A673 (cell line): ENCODE measurements around the gene CIAO2A. TPM values are rescaled to one million over a fixed set of nuclear protein-coding genes. Genes with fewer than 3 reads are reported as not detected.

ENCODE experiments used
- Bru-seq: library from RNA; stranded (reverse); fragments of 400-500 nt; gene quantifications from one replicate; lab custom pipeline; 2021; lab: Mats Ljungman, UMichigan
- BruChase-seq, 2 experiments: library from RNA; stranded (reverse); fragments of 400-500 nt; gene quantifications; one replicate each; lab custom pipeline; 2021; lab: Mats Ljungman, UMichigan
- BruUV-seq: library from RNA; stranded (reverse); fragments of 400-500 nt; replicated peaks from 2 replicates; lab custom pipeline; 2021; lab: Mats Ljungman, UMichigan
- CTCF ChIA-PET: fragments of 300-600 bp; sonication (Branson Sonifier 250); formaldehyde crosslinking; loops from one replicate; lab custom pipeline; 2022; ENCODE audit warnings: antibody characterized with exemption; lab: Charles Lee
- POLR2A ChIA-PET: fragments of 300-600 bp; sonication (Branson Sonifier 250); formaldehyde crosslinking; loops from one replicate; lab custom pipeline; 2022; ENCODE audit warnings: antibody characterized with exemption; ENCODE audit not compliant: low non-redundant PET; lab: Charles Lee
- DNase-seq: peaks from one replicate; pipeline ENCODE4 v3.0.0-alpha.2; 2015; ENCODE audit warnings: low spot score
- H3K27ac ChIP-seq: fragments of 200-600 bp; sonication (generic); 2 replicates; pipeline ENCODE4 v1.5.1; 2016; ENCODE audit warnings: mixed run types, low read depth, mild to moderate bottlenecking, mixed read lengths, antibody characterized with exemption, low read length; ENCODE audit not compliant: poor library complexity, severe bottlenecking
- H3K27me3 ChIP-seq: fragments of 200-600 bp; sonication (generic); replicated peaks from 2 replicates; pipeline ENCODE4 v1.6.1; 2017; ENCODE audit warnings: mixed run types, low read depth, mild to moderate bottlenecking, mixed read lengths, antibody characterized with exemption, low read length; ENCODE audit not compliant: insufficient read depth, poor library complexity
- H3K36me3 ChIP-seq: fragments of 200-600 bp; sonication (generic); 2 replicates; pipeline ENCODE4 v1.6.1; 2016; ENCODE audit warnings: mixed run types, mild to moderate bottlenecking, mixed read lengths, antibody characterized with exemption, low read length; ENCODE audit not compliant: insufficient read depth, poor library complexity, severe bottlenecking
- H3K4me1 ChIP-seq: fragments of 200-600 bp; sonication (generic); 2 replicates; pipeline ENCODE4 v1.6.1; 2017; ENCODE audit warnings: mixed run types, mild to moderate bottlenecking, mixed read lengths, antibody characterized with exemption, low read length; ENCODE audit not compliant: insufficient read depth, poor library complexity, severe bottlenecking
- H3K4me3 ChIP-seq: fragments of 200-600 bp; sonication (generic); 2 replicates; pipeline ENCODE4 v1.5.1; 2016; ENCODE audit warnings: low read depth, mixed run types, mild to moderate bottlenecking, mixed read lengths, low read length; ENCODE audit not compliant: poor library complexity, severe bottlenecking
- H3K9me3 ChIP-seq: fragments of 200-600 bp; sonication (generic); 2 replicates; pipeline ENCODE4 v1.6.1; 2016; ENCODE audit warnings: mixed run types, low read depth, mild to moderate bottlenecking, mixed read lengths, antibody characterized with exemption, low read length; ENCODE audit not compliant: poor library complexity, severe bottlenecking
- CTCF ChIP-seq: fragments of 300-800, 200-600 bp; sonication (generic); conservative IDR thresholded peaks from 2 replicates; pipeline ENCODE4 v1.5.1; 2017; ENCODE audit warnings: low read depth, mild to moderate bottlenecking, antibody characterized with exemption, low read length, moderate library complexity, mixed read lengths
- EZH2 ChIP-seq: fragments of 200-600 bp; sonication (generic); IDR thresholded peaks from 2 replicates; pipeline ENCODE4 v1.6.1; 2017; ENCODE audit warnings: borderline replicate concordance, low read depth, mild to moderate bottlenecking, mixed read lengths, antibody characterized with exemption, low read length; ENCODE audit not compliant: poor library complexity, severe bottlenecking
- intact Hi-C: fragments of 100-400 bp; cut with micrococcal nuclease; formaldehyde crosslinking; loops from one replicate; pipeline ENCODE4 v1.10.0; 2022; ENCODE audit not compliant: unreplicated experiment
- long read RNA-seq: library from polyadenylated mRNA; stranded (forward); transcript quantifications from one replicate; pipeline ENCODE4 v2.0.0, GENCODE V29; 2022
- total RNA-seq: library from RNA; stranded (reverse); gene quantifications from 2 replicates; pipeline ENCODE4 v1.2.3, GENCODE V29; 2021

Gene CIAO2A
- total RNA-seq (75.3 and 75.6 TPM in 2 replicates), Bru-seq, nascent RNA (percentile 83 among the genes with signal in this experiment), BruChase-seq, experiment 1, labeled RNA remaining after a 2-hour chase (percentile 85 among the genes with signal in this experiment), BruChase-seq, experiment 2, labeled RNA remaining after a 6-hour chase (percentile 84 among the genes with signal in this experiment)
- long read RNA-seq, transcript CIAO2A-202 (4 exons, 826 nt) = minor isoform, 37 of 106 reads
- long read RNA-seq, transcript CIAO2A-201 (5 exons, 1,105 nt) = major isoform, 59 of 106 reads
- long read RNA-seq, partial matches to known transcripts = 0 of 106 reads
- long read RNA-seq, other reads (novel, unspliced or antisense) = 5 of 106 reads

GRCh38 chr15:64093627-64094417 is at the start of gene CIAO2A:
CIAO2A (minus strand) TSS chr15:64093838; CDS start chr15:64093768, 70 bp downstream.
- H3K27me3 ChIP-seq = no peaks in the 10 kb centered on the region
- H3K9me3 ChIP-seq = no peaks in the 10 kb centered on the region
- no peak for TF ChIP-seq CTCF
- no peak for TF ChIP-seq EZH2
- intact Hi-C loops = loop anchor here (2.0 kb wide), 1 partner anchor 59 kb away; no protein-coding TSS in a partner anchor
- BruUV-seq = no TSS peak
- peaks cover 43% of the 10 kb centered on the region for H3K4me1 ChIP-seq
- ChIA-PET POLR2A (interaction anchor here (0.6 to 0.7 kb wide), 3 partner anchors 13 to 58 kb away, joined by 3 to 19 read pairs (median 9); partner anchors contain the start of gene SNX22), CTCF (interaction anchor here (0.6 to 1.0 kb wide), 4 partner anchors 27 to 484 kb away, joined by 3 to 7 read pairs (median 6); partner anchors contain the start of gene DAPK2)
- H3K36me3 ChIP-seq = peaks cover 10% of the 10 kb centered on the region
- H3K27ac ChIP-seq = peak within 1 kb of the TSS; percentile 82
- peak; percentile 99 for DNase-seq
- peak within 1 kb of the TSS; percentile 71 for H3K4me3 ChIP-seq

GRCh38 chr15:64143276-64143675 is 49.6 kb upstream of the CIAO2A start:
- intact Hi-C loops = no loop called here

More at GRCh38 chr15:64143276-64143675, 49.6 kb upstream of the CIAO2A start:
- Histone ChIP-seq H3K27me3 (no peaks in the 10 kb centered on the region), H3K9me3 (no peaks in the 10 kb centered on the region), H3K36me3 (peaks cover 6% of the 10 kb centered on the region), H3K4me3 (no peak overlapping the region), H3K27ac (no peak overlapping the region), H3K4me1 (peaks cover 14% of the 10 kb centered on the region)
- CTCF ChIA-PET = no interaction called here
- TF ChIP-seq CTCF (no peak), EZH2 (no peak)
- DNase-seq = no peak
- BruUV-seq = no TSS peak
- POLR2A ChIA-PET = no interaction called here
